ENCODE measurements around the gene SCAMP3. TPM values are rescaled to one million over a fixed set of nuclear protein-coding genes. Genes with fewer than 3 reads are reported as not detected.

Gene SCAMP3
- total and polyA plus RNA-seq, 2 experiments from 2014 or later, result 50.5 to 52.5 TPM

GRCh38 chr1:155241841-155242264, 20.3 kb downstream of the SCAMP3 start:
- Mint-ChIP-seq H3K27ac (no peak overlapping the region), H3K36me3 (ENCODE audit: low read depth) (peaks cover 13% of the 10 kb centered on the region), H3K27me3 (ENCODE audit: insufficient read depth, low read depth, poor library complexity) (peaks cover 32% of the 10 kb centered on the region), H3K4me1 (peaks cover 17% of the 10 kb centered on the region), H3K9me3 (no peaks in the 10 kb centered on the region), H3K4me3 (peak overlapping the region; percentile 34; the same call in 1 of the 3 replicates)
- Histone ChIP-seq H3K4me2 (no peak overlapping the region), H3K27me3 (ENCODE audit: insufficient read depth) (peaks cover 27% of the 10 kb centered on the region), H2AFZ (no peak overlapping the region), H3K4me3 (no peak overlapping the region), H3F3A (replicated peaks; ENCODE audit: low read depth) (0 out of 2 replicates have a peak, but pooled peaks cover 10% of the 10 kb centered on the region), H3K36me3 (ENCODE audit: insufficient read depth) (no peaks in the 10 kb centered on the region), H3K9me2 (ENCODE audit: insufficient read depth) (no peaks in the 10 kb centered on the region), H3K4me1 (ENCODE audit: insufficient read depth) (peaks cover 19% of the 10 kb centered on the region), H3K79me2 (replicated peaks; ENCODE audit: insufficient read depth) (0 out of 2 replicates have a peak, but pooled peaks cover 7% of the 10 kb centered on the region), H4K20me1 (replicated peaks; ENCODE audit: insufficient read depth) (no peaks in the 10 kb centered on the region), H3K27ac (ENCODE audit: low read depth) (no peak overlapping the region)
- TF ChIP-seq EZH2 (IDR thresholded peaks at IDR 0.05; ENCODE audit: low read depth, unreplicated experiment), result no peak
- no peak for DNase-seq (ENCODE audit: low spot score)
- no peak for ATAC-seq

- Histone ChIP-seq H3K4me3 (peak overlapping the region; percentile 50), H3F3A (replicated peaks; ENCODE audit: low read depth) (0 out of 2 replicates have a peak, but pooled peaks cover 10% of the 10 kb centered on the region), H3K4me2 (peak overlapping the region; percentile 65), H3K27ac (ENCODE audit: low read depth) (no peak overlapping the region), H3K9me2 (ENCODE audit: insufficient read depth) (no peaks in the 10 kb centered on the region), H3K27me3 (ENCODE audit: insufficient read depth) (peaks cover 22% of the 10 kb centered on the region), H2AFZ (no peak overlapping the region), H3K79me2 (replicated peaks; ENCODE audit: insufficient read depth) (0 out of 2 replicates have a peak, but pooled peaks cover 7% of the 10 kb centered on the region), H3K4me1 (ENCODE audit: insufficient read depth) (peaks cover 19% of the 10 kb centered on the region), H4K20me1 (replicated peaks; ENCODE audit: insufficient read depth) (no peaks in the 10 kb centered on the region), H3K36me3 (ENCODE audit: insufficient read depth) (no peaks in the 10 kb centered on the region)
- peak overlapping the region; percentile 70; the same call in 1 of the 2 replicates for H3K27ac Mint-ChIP-seq
- H3K4me1 Mint-ChIP-seq, result peaks cover 17% of the 10 kb centered on the region
- TF ChIP-seq CREB1 (CRISPR knock-in tag; IDR thresholded peaks at IDR 0.05; ENCODE audit: low read depth) (peak; percentile 68), ETS1 (IDR thresholded peaks at IDR 0.05) (peak; percentile 90), ZNF331 (CRISPR knock-in tag; IDR thresholded peaks at IDR 0.05; ENCODE audit: low read depth) (no peak), POLR2AphosphoS5 (IDR thresholded peaks at IDR 0.05; ENCODE audit: low read depth) (0 out of 2 replicates have a peak, but pooled peaks have one; percentile 25)
- peak; percentile 92 for DNase-seq (ENCODE audit: low spot score)
- H3K9me3 Mint-ChIP-seq, result no peaks in the 10 kb centered on the region
- peaks cover 10% of the 10 kb centered on the region for H3K36me3 Mint-ChIP-seq (ENCODE audit: low read depth)
- H3K27me3 Mint-ChIP-seq (ENCODE audit: insufficient read depth, low read depth, poor library complexity), result peaks cover 28% of the 10 kb centered on the region
- peak; percentile 16 for ATAC-seq
- H3K4me3 Mint-ChIP-seq, result peak overlapping the region; percentile 79
Observed at GRCh38 chr1:155241069-155241679, 21.0 kb downstream of the SCAMP3 start.

GRCh38 chr1:155236451-155236850, 25.7 kb downstream of the SCAMP3 start:
- H3K9me2 ChIP-seq (ENCODE audit: insufficient read depth), result no peaks in the 10 kb centered on the region
- peaks cover 2% of the 10 kb centered on the region; the same call in 1 of the 2 replicates for H3K4me1 ChIP-seq (ENCODE audit: insufficient read depth)
- H3K4me3 ChIP-seq, result no peak overlapping the region
- TF ChIP-seq STAT1 (IDR thresholded peaks at IDR 0.05; ENCODE audit: unreplicated experiment), result no peak
- TF ChIP-seq JUNB (IDR thresholded peaks at IDR 0.05; ENCODE audit: unreplicated experiment), result no peak
- no peak for TF ChIP-seq EZH2 (IDR thresholded peaks at IDR 0.05; ENCODE audit: low read depth, unreplicated experiment)
- no peak for TF ChIP-seq ZNF331 (CRISPR knock-in tag; IDR thresholded peaks at IDR 0.05; ENCODE audit: low read depth)
- no peak for TF ChIP-seq NANOG (IDR thresholded peaks at IDR 0.05; ENCODE audit: borderline replicate concordance)
- TF ChIP-seq EZH2phosphoT487 (IDR thresholded peaks at IDR 0.05; ENCODE audit: unreplicated experiment), result no peak
- TF ChIP-seq ETS1 (IDR thresholded peaks at IDR 0.05), result no peak
- no peak for TF ChIP-seq REST (IDR thresholded peaks at IDR 0.05; ENCODE audit: unreplicated experiment)
- TF ChIP-seq CTCF (conservative IDR thresholded peaks at IDR 0.05; ENCODE audit: low read depth in 2 of 2), result no peak
- H3K4me2 ChIP-seq, result no peak overlapping the region
- Mint-ChIP-seq H3K9me3 (no peaks in the 10 kb centered on the region), H3K36me3 (ENCODE audit: low read depth) (peaks cover 11% of the 10 kb centered on the region; the same call in 2 of the 3 replicates), H3K4me1 (peaks cover 7% of the 10 kb centered on the region), H3K27ac (no peak overlapping the region), H3K4me3 (no peak overlapping the region), H3K27me3 (ENCODE audit: insufficient read depth, low read depth, poor library complexity) (peaks cover 5% of the 10 kb centered on the region)
- H3K27me3 ChIP-seq (ENCODE audit: insufficient read depth), result no peaks in the 10 kb centered on the region
- no peak overlapping the region for H3K27ac ChIP-seq (ENCODE audit: low read depth)
- ATAC-seq, result no peak
- no peak for DNase-seq (ENCODE audit: low spot score)
- H3K36me3 ChIP-seq (ENCODE audit: insufficient read depth), result no peaks in the 10 kb centered on the region
- H2AFZ ChIP-seq, result no peak overlapping the region
- no peaks in the 10 kb centered on the region for H3K79me2 ChIP-seq (replicated peaks; ENCODE audit: insufficient read depth)
- no peaks in the 10 kb centered on the region for H4K20me1 ChIP-seq (replicated peaks; ENCODE audit: insufficient read depth)
- H3F3A ChIP-seq (replicated peaks; ENCODE audit: low read depth), result no peaks in the 10 kb centered on the region
